ENCODE data around the gene BTC.

DNA sequence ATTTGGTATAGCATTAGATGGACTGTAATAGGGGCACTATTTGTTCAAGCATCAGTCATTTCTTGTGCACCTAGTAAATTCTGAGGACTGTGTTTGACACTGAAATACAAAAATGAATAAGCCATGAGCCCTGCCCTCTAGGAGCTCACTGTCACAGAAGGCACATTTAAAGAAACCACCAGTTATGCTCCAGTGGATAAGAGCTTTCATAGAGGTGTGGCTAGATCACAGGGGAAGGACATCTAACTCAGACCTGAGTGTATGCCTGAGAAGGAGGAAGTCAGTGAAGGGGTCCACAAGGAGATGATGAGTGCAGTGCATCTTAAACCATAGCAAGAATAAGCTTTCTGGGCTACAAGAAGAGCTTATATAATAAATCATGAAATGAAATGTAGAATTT is 40.1 kb downstream of the BTC start:
- TF ChIP-seq, protein P1, sequence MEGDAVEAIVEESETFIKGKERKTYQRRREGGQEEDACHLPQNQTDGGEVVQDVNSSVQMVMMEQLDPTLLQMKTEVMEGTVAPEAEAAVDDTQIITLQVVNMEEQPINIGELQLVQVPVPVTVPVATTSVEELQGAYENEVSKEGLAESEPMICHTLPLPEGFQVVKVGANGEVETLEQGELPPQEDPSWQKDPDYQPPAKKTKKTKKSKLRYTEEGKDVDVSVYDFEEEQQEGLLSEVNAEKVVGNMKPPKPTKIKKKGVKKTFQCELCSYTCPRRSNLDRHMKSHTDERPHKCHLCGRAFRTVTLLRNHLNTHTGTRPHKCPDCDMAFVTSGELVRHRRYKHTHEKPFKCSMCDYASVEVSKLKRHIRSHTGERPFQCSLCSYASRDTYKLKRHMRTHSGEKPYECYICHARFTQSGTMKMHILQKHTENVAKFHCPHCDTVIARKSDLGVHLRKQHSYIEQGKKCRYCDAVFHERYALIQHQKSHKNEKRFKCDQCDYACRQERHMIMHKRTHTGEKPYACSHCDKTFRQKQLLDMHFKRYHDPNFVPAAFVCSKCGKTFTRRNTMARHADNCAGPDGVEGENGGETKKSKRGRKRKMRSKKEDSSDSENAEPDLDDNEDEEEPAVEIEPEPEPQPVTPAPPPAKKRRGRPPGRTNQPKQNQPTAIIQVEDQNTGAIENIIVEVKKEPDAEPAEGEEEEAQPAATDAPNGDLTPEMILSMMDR (IDR thresholded peaks at IDR 0.05) = no peak
- TF ChIP-seq POLR2A (IDR thresholded peaks at IDR 0.05) = no peak

All from testis (tissue), 2 donors.